Heart left ventricle (tissue), 13 donors: ENCODE results near the gene CFAP46.

Experiments used
- CTCF ChIP-seq, 12 donors: fragments of 200-600 bp; sonication (generic) in 4 of 12; IDR thresholded peaks; one replicate each; pipeline versions ENCODE4 v1.5.0 to v1.8.0; 2018 to 2022; ENCODE audit warnings: antibody characterized with exemption in 12 of 12, mild to moderate bottlenecking in 5 of 12
- POLR2A ChIP-seq, 2 donors: fragments of 450-650 bp; IDR thresholded peaks; one replicate each; pipeline ENCODE4 v1.6.1; 2017; ENCODE audit warnings: antibody characterized with exemption in 2 of 2, mild to moderate bottlenecking in 2 of 2, moderate library complexity in 2 of 2
- donor health status: ischemic (EF 13 %, LVEDD 7.1; RV severe dilation, severe dysfunction).
- donor health status: DM: no; HTN: yes; CAD: no.
- donor health status: DM: no; HTN: no; CAD: no.
- donor health status: ischemic (EF 25% LVEDD 6.9; RV normal size, moderate dysfunction).
- donor health status: ischemic (EF 25% LVEDD 5.7; RV mildly dilated, moderate dysfunction).
- donor health status: ischemic (EF 35%, LVEDD 5.7; RV mildly dilated, moderate dysfunction).
- donor health status: nonischemic (EF 11% LVEDD 7.7; RV severe dilation, severe dysfunction).
- donor health status: DM: yes; HTN: yes; CAD: no.
- donor health status: PGD.
- donor health status: ischemic (EF 29% LVEDD 5.4; RV normal size, mild dysfunction).
- donor health status: nonischemic (EF 23%, LVEDD 6.1; RV moderate dilation, normal function).

- no peak for TF ChIP-seq CTCF (IDR thresholded peaks at IDR 0.05)
- TF ChIP-seq POLR2A (IDR thresholded peaks at IDR 0.05): no peak
These were observed 27.0 kb downstream of the CFAP46 start for GRCh38 chr10:132915411-132915810.
